GM19238 (cell line): ENCODE results near the gene ACTR1A.

Experiments
- DNase-seq: peaks from one replicate; pipeline ENCODE4 v3.0.0; 2011; ENCODE audit warnings: low spot score; ENCODE audit not compliant: insufficient read length

The ACTR1A gene

DNA sequence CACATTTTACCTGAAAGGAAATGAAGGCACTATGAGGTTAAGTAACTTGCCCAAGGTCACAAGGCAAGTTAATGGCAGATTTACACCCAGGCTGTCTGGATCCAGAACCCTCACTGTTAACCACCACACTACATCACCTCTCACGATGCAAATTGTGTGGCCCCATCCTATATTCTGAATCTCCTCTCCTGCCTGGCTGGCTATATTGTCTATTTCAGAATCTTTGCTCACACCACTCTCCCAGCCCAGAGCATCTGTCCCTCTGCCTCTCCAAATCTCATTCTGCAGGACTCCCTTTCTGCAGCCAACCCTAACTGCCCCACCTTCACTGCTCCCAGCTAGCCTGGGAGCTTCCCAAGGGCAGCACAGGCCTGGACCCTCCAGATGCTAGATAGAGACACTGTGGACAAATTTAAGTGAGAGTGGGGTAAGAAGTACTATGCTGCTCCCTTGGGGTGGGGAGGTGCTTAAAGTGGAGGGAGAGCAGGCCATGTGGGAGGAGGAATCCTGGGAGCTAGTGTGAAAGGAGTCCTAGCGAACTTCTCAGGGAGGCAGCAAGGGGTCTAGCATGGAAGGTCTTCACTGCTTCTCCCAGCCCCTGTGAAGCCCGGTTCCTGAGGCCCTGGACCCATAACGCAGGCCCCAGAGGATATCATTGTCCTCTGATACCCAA is 70.9 kb downstream of the ACTR1A start:
- DNase-seq = no peak

DNA sequence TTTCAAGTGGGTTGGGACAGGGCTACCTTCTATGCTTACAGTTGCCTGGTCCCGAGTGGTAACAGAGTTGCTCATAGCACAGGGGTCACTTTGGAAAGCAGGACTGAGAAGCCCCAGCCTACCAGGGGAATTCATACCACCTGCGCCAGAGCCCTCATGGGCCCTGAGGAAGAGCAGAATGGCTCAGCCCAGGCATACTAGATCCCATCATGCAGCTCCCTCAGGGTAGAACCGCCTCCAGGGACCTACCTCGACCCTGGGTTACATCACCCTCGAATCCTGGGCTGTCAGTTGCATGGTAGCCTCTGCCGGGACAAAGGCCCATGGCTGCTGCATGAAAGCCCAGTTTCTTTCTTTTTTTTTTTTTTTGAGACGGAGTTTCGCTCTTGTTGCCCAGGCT is 73.0 kb downstream of the ACTR1A start:
- DNase-seq = no peak
